ENCODE data around the gene ZNF518A.

Gene ZNF518A

DNA sequence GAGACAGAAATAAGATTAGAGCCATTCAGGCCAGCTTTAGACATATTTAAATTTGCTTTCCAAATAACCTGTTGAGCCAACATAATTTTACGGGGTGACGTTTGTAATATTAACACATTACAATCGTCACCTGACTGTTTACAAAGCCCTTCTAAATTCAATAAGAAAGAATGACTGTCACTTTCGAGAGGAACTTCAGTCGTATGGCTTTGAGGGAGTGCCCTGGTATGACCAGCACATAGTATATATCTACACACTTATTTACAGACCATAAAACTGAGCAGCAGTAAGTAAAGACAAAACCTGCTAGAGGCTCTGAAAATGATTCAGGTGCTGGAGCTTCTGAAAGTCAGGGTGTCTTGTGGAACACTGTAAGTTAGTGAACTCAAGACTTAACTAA lies 78.8 kb downstream of the ZNF518A start:
- TF ChIP-seq, protein P1, sequence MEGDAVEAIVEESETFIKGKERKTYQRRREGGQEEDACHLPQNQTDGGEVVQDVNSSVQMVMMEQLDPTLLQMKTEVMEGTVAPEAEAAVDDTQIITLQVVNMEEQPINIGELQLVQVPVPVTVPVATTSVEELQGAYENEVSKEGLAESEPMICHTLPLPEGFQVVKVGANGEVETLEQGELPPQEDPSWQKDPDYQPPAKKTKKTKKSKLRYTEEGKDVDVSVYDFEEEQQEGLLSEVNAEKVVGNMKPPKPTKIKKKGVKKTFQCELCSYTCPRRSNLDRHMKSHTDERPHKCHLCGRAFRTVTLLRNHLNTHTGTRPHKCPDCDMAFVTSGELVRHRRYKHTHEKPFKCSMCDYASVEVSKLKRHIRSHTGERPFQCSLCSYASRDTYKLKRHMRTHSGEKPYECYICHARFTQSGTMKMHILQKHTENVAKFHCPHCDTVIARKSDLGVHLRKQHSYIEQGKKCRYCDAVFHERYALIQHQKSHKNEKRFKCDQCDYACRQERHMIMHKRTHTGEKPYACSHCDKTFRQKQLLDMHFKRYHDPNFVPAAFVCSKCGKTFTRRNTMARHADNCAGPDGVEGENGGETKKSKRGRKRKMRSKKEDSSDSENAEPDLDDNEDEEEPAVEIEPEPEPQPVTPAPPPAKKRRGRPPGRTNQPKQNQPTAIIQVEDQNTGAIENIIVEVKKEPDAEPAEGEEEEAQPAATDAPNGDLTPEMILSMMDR (IDR thresholded peaks at IDR 0.05; ENCODE audit: low read depth, low read length) = no peak
- H3K4me3 ChIP-seq (ENCODE audit: low read depth, low read length) = no peak overlapping the region

DNA sequence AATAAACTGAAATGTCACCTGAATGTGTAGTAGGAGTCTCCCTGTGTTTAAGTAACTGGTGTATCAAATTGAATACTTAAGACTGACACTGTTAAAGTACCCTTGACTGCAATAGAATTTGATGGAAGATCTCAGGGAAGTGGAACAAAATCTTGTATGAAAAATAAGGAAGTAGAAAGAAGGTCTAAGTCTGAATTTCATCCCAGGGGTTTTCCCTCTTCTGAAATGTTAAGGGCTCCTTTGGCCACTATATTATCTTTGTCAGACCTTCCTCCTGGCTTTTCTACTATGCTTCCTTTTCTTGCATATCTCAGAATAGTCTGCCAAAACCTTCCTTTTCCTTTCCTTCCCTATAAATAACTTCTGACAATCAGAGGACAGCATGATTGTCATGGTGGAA lies 81.7 kb downstream of the ZNF518A start:
- TF ChIP-seq, protein P1 (IDR thresholded peaks at IDR 0.05; ENCODE audit: low read depth, low read length) = no peak
- H3K4me3 ChIP-seq (ENCODE audit: low read depth, low read length) = no peak overlapping the region

DNA sequence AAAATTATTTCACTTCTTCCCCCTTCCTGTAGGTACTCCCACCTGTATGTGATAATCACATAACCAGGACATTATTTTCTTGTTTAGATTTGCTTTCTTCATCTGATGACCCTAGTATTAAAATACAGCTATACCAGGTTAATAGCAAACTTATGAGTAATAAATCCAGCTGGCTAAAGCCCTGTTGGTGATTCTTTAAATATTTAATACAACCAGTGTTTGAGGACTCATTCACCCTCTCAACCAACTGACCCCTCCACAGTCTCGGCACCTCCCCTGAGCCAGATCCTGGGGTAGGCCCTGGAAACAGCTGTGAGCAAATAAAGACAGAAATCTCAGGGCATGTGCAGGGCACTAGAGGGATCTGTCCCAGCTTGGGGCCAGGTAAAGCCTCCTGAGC lies 82.8 kb downstream of the ZNF518A start:
- TF ChIP-seq, protein P1 (IDR thresholded peaks at IDR 0.05; ENCODE audit: low read depth, low read length) = no peak
- H3K4me3 ChIP-seq (ENCODE audit: low read depth, low read length) = no peak overlapping the region
